Activated CD8-positive, alpha-beta memory T cell treated with anti-CD3 and anti-CD28 coated beads for 24 hours (primary cell): ENCODE results near the gene CD7.

ENCODE experiments used
- DNase-seq: peaks from one replicate; pipeline ENCODE4 v3.0.0-alpha.2; 2020

The CD7 gene

DNA sequence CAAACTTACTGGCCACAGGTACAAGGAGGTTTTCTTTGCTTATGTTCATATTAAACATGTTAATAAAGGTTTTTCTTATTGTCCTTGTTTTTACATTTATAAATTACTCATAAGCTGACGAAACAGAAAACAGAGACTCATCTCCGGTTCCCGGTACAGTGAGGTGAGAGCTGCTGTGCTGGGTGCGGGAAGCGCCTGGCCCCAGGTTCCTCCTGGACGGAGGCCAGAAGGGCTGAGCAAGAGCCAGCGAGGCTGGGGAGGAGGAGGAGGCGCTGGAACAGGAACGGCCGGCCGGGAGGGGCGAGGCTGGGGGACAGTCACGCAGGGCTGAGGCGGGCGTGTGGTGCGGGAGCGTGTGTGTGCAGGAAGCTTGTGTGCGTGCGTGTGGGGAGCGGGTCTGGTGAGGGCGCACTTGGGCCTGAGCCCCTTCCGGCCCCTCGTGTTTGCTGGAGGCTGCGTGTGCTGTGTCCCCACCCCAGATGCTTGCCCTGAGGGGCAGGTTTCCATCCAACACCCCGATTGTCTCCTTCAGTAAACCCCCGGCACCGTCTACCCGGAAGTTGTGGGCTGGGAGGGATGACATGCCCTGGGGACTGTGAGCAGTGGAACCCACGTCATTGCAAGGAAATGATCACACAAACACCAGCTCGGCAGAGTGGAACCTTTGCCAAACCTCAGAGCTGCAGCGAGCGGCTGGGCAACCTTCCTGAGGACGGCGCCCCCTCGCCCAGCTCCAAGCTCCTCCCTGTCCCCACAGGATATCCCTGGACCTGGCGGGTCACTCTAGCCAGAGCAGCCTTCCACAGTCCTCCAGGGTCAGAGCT lies 19.5 kb downstream of the CD7 start:
- DNase-seq: peak; percentile 92

DNA sequence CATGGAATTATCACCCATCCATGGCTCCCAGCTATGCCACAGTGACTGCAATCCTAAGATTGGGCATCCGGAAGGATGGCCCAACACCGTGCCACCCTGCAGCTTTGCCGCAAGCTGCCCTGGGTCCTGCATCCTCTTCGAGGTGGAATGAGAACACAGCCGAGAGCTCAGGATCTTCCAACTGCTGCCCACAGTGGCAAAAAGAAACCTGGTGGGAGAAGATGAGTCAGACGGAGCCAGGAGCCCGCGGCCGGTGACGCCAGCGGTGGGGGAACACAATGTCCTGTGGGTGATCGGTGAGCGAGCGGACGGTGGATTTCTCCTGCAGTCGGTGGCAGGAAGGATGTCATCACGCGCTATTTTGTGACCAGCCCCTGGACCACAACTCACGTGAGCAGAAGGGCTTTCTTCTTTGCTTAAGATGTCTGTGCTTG lies 20.1 kb downstream of the CD7 start:
- peak; percentile 89 for DNase-seq

DNA sequence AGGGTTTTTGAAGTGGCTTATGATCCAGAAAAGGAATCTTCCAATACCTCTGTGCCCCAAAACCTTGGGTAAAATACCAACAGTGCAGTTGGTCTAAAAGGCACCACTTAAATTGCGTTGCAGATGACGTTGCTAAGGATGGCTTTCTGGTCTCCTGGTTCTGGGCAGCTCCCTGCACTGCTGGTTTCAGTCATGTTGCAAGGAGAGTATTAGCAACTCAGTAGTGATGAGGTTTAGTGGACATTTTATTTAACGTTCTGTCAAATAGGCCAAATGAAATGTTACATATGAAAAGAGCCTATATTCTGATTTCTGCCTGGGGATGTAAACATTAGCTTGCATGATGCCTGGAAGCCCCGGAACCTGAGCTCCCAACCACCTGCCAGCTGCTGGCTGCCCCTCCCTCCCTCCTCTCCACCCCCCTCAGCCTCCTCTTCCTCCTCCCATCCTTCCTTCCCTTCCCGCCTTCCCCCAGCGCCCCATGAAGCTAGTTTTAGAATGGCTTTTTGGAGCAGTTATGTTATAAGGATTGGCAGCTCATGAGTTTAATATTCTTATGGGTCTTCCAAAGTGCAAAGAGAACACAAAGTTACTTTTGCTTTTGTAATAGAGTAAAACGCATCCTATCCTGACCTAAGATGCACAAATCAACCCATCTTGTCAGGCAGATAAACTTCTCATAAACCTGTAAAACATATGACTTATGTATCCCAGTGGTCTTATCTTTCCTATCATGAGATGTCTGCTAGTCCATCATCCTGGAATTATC lies 20.7 kb downstream of the CD7 start:
- no peak for DNase-seq

DNA sequence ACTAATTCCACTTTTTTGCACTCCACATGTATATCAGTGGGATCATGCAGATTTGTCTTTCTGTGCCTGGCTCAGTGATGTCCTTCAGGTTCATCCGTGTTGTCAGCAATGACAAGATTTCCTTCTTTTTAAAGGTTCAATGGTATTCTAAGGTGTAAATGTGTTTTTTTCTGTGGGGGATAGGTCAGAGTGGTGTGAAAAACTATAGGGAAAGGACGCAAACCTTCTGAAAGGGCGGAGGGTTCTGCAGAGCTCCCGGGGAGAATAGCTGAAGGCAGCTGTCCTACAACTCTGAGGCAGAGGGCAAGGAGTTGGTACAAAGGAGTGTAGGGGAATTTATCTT lies 22.0 kb downstream of the CD7 start:
- DNase-seq: no peak

DNA sequence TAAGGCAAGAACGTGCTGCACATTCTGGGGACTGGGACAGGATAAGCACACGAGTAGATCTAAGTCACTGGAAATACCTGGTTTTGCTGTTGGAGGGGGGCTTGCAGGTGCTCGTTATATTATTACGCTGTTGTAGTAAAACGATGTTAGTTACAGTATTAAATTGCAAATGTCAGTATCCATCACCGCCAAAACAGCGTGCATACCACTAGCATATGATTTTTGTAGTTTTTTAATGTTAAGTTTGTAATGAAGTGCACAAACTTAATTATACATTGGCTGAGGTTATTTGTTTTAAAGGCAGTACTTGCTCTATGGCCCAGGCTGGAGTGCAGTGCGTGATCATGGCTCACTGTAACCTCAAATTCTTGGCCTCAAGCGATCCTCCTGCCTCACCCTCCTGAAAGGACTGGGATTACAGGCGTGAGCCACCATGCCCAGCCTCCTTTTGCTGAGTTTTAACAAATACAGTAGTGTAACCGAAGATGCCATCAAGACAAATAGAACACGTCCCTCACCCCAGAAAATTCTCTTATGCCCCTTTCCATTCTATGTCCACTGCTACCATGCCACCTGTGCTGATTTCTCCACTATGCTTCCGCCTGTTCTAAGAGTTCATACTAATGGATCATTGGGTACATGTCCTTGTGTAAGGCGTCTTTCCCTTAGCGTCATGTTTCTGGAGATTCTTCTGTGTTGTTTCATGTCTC lies 23.2 kb downstream of the CD7 start:
- DNase-seq: no peak

DNA sequence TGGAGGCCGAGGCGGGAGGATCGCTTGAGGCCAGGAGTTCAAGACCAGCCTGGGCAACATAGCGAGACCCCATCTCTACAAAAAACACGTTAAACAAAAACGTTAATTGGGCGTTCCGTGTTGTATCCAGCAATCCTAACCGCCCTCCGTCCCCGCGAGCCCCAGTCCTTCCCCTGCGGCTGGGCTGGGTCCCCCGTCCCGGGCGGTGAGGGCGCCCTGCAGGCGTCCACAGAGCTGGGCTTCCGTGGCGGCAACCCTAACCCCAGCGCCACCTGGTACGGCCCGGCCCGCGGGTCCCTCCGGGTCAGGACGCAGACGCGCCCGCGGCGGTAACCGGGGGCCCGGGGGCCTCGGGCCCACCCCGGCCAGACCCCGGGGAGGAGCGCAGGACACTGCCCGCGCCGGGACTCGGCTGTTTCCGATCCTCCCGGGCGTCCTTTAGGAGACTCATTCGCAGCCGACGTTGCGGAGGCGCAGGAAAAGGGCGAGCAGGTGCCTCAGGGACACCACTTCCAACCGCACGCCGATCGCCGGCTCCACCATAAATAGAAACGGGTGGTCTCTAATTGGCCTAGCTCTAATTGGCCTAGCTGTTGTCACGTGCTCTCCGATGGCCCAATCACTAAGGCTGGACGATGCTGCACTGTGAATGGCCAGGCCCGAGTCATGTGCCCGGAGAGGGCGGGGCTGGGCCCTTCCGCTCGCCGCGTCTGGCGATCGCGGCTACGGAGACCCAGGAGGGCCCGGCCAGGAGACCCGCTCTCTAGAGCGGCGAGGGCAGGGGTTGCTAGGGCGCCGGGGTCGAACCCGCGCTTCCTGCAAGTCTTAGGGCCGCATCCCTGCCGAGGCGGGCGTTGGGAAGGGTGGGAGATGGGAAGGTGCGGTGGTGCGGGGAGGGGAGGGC lies 24.9 kb downstream of the CD7 start:
- DNase-seq: peak; percentile 92

DNA sequence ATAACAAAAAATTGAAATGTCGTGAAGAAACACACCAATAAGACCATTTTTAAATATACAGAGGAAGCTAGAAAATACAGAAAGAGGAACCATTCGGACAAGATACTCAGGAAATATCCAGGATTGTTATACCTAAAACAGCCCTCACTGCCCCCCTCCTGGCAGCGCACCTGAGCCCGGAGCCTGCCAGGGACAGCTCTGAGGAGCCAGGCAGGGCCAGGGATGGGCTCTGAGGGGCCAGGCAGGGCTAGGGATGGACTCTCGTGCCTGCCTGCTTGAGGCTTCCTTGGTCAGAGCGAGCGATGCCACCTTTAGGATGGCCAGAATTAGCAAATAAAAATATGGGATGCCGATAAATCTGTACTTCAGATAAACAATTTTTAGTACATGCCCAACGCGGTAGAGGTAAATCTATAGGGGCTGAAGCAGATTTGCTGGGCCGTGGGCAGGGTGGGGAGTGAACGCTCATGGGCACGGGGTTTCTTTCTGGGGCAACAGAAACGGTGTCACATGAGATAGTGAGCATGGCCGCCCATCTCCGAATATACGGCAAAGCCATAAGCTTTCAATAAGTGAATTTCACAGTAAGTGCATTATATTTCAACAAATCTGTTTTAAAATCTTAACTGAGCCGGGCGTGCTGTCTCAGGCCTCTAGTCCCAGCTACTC lies 25.7 kb downstream of the CD7 start:
- DNase-seq: no peak

DNA sequence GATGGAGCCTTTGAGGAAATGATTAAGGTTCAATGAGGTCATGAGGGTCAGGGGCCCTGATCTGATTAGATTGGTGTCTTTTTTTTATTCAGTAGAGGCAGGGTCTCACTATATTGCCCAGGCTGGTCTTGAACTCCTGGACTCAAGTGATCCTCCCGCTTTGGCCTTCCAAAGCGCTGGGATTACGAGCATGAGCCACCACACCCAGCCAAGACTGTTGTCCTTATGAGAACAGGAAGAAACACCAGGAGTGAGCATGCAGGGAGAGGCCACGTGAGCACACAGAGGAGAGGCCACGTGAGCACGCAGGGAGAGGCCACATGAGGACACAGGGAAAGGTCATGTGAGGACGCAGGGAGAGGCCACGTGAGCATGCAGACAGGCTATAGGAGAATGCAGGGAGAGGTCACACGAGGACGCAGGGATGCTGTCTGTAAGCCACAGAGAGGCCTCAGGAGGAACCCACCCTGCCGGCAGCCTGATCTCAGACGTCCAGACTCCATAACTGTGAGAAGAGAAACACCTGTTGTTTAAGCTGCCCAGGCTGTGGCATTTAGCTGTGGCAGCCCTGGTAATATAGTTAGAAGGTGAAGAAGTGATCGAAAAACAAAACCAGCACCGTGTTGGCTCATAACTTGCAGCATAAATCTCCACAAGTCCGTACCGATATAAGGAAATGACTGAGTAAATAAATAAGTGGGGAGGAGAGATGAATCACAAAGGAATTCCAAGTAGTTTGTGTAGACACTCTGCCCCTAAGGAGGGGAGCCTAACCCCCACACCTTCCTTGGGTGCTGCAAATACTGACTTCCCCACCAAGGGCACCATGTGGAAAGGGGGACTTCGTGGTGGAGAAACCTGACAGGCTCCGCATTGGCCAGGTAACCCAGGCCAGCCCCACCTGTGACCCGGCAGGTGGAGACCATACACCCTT lies 29.3 kb downstream of the CD7 start:
- DNase-seq: no peak

DNA sequence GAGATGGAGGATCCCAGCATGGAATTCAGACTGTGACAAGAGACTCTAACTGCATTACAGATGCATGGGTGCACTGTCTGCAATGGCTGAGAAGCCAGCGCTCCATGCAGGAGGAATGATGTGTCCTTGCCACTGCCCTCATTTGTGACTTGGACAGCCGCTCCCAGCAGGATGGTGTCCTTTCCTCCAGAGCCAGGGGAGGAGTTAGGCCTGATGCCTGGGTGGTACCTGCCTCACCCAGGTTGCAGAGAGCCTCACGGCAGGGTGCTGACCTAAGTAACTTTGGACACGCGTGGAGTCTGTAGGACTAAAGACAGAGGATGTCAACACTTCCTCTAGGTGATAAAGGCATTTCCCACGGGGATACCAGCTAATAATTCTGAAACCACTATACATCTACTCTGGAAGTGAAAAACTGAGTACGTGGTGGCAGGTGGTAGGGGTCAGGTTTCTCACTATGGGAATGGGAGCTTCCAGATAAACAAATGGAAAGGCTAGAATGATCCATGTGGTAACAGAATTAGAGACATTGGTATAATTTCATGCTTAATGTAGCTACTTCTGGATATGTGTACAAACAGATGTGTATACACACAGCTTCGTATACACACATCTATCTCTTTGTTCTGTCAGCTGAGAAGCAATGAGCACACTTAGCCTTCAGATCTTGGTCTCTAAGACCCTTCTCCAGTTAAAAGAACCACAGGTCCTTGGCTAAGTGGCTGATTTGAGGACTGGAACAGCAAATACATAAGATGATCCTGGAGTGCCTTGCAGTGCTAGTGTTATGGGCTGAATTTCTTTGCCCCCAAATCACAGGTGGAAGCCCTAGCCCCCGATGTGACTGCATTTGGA lies 30.2 kb downstream of the CD7 start:
- no peak for DNase-seq

DNA sequence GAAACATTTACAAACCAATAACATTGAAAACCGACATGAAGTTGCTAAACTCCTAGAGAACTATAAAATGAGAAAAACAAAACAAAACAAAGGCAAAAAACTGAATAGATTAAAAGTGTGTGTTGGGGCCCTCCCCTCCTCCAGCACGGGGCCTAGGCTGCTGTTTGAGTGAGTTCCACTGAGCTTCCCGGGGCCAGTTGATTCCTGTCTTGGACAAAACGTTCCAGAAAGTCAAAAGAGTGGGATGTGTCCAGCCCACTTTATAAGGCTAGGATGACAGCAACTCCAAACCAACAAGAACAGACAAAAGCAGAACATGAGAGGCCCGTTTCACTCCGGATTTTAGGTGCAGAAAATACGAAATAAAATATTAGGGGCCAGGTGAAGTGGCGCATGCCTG lies 32.3 kb downstream of the CD7 start:
- DNase-seq: no peak

DNA sequence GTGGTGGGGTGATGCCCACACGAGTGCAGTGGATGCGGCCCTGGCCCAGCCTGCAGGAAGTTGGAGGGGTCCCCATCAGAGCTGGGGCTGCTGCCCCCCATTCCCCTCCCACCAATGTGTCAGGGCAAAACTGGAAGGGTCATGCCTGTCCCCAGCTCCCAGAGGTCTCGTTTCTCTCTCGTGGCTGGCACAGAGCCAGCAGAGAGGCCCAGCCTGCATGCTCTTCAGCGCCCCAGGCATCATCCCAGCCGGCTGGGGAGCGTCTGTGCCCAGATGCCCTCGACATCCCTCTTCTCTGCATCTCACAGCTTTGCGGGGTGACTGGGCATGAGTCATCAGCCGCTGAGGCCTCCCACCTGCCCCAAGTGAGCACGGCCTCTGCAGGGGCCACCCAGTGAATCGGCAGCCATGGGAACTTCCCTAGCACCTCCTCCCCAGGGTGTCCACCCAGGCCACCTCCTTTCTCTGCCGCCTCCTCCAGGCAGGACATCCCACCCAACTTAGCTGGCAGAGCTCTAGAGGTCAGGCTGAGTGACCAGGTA lies 34.1 kb downstream of the CD7 start:
- peak; percentile 73 for DNase-seq

DNA sequence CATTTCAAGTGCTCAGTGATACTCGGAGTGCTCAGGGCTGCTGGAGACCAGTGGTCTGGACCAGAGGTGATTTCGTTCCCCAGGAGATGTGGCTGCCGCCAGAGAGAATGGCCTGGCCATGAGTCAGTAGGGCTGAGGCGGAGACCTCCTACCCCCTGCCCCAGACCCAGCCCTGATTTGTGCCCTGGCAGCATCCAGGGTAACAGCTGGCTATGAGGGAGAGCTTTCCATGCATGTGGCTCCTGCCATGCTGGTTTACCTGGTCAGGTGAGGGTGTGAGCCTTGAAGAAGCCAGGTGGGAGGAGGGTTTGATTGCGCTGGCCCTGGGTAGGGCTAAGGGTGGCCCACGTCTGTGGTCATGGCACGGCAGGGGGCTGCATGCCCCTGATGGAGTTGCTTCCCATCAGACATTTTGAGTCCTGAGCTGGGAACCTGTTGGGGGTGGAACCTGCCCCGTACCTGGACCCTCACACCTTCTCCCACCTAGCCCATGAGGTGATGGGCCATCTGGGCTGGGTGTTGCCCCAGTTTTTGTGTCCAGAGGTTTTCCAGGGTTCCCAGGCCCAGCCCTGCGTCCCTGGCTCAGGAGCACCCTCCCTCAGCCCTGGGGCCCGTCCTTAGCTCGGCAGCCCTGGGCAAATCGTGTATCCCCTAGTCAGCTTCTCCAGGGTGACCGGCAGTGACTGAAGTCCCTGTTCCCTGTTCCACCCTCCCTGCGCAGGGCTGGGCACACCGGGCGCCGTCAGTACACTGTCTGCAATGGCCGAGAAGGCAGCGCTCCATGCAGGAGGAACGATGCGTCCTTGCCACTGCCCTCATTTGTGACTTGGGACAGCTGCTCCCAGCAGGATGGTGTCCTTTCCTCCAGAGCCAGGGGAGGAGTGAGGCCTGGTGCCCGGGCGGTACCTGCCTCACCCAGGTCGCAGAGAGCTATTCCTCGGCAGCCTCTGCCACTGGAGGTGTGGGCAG lies 34.9 kb downstream of the CD7 start:
- no peak for DNase-seq

DNA sequence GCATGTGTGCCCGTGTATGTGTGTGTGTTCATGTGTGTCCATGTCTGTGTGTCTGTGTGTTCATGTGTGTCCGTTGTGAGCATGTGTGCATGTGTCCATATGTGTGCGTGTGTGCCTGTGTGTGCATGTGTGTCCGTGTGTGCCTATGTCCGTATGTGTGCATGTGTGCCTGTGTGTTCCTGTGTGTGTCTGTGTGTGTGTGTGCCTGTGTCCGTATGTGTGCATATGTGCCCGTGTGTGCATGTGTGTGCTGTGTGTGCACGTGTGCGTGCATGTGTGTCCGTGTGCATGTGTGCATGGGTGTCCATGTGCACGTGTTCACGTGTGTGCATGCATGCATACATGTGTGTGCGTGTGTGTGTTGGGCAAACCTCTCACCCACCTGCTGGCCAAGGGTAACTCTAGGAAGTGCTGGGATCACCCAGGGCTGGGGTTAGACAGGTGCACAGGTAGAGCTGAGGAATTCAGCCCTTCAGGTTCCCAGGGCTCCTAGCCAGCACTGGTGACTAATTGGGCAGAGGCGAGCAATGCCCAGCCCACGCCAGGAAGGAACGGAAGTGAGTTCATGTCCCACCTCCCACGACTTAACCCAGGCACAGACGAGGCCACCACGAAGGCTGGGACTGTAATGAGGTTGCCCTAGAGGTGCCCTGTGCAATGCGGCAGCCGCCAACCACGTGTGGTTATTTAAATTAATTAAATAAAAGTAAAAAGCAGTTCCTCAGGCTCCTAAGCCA lies 35.7 kb downstream of the CD7 start:
- peak; percentile 76 for DNase-seq

DNA sequence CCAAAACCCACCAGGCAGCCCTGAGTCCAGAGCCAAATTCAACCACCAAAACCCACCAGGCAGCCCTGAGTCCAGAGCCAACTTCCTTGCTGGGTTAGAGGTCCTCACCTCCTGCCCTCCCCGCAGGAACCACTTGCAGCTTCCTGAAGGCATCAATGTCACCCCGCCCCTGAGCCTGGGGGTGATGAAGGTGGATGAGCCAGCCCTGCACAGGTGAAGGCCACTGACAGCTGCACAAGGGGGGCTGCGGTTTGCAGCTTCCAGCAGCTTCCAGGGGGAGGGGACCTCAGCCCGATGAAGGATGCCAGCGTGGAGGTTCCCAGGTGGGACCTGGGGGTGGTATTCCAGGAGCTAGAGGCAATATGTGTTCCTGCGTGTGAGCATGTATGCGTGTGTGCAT lies 36.3 kb downstream of the CD7 start:
- DNase-seq: no peak

DNA sequence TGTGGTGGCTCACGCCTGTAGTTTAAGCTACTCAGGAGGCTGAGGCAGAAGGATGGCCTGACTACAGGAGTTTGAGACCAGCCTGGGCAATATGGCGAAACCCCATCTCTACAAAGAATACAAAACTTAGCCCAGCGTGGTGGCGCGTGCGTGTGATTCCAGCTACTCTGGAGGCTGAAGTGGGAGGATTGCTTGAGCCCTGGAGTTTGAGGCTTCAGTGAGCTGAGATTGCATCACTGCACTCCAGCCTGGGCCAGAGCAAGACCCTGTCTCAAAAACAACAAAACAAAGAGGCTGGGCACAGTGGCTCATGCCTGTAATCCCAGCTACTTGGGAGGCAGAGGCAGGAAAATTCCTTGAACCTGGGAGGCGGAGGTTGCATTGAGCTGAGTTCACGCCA lies 36.9 kb downstream of the CD7 start:
- DNase-seq: no peak

DNA sequence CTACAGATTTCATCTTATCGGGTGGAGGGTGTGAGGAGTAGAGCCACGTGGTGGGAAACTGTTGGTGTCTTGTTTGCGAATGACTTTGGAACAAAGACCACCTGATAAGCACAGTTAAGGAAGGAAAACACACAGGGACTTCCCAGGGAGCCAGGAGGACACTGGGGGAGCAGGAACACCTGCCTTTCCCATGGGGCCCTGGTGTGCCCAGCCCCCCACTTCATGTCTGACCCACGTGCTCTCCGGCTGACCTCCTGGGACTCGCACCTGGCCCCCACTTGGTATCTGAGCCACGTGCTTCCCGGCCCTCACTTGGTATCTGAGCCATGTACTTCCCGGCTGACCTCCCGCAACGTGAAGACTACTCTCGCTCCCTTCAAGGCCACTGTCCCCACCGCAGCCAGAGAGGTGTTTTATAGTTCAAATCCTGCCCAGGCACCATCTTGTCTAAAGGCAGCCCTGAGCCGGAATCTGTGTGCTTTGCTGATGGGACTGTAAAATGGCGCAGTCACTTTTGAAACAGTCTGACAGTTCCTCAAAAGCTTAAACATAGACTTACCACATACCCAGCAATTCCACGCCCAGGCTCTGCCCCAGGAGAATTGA lies 38.5 kb downstream of the CD7 start:
- DNase-seq: no peak

DNA sequence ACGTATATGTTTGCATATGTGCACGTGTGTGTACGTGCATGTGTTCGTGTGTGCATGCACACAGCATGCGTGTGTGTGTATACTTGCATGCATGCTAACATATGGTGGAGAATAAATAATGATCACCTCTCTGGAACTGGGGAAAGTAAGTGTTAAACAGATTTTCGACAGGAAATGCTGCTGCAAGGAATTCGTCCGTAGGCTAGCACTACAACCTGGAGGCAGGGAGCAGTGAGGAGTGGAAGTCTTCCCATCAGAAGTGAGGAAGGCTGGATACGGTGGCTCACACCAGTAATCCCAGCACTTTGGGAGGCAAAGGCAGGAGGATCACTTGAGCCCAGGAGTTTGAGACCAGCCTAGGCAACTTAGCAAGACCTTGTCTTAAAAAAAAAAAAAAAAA lies 39.1 kb downstream of the CD7 start:
- no peak for DNase-seq
